Measurements from ENCODE around the gene ZNF138. TPM values are rescaled to one million over a fixed set of nuclear protein-coding genes. Genes with fewer than 3 reads are reported as not detected.

The ZNF138 gene
- total RNA-seq, 1 experiment from 2014 or later = 25.6 TPM

DNA sequence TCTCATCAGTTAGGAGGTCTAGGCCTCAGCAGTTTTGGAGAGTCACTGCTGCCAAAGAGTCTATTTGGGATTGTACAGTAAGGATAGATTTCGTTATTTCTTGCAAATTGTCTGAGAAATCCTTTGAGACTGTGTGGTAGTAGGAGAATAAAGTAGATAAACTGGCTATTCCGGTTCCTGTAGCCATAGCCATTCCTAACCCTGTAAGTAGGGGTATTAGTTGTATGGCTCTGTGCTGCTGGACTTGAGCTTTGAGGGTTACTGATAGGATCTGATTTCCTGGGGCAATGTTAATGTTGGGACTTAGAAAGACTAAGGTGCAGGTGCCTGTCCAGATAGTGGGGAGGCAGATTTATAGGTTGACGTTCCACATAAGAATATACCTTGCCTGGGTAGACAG, 36.1 kb upstream of the ZNF138 start:
- Histone ChIP-seq H2BK20ac (ENCODE audit: low read depth, low read length, poor library complexity, severe bottlenecking) (no peak overlapping the region), H3K9ac (ENCODE audit: extremely low read depth, insufficient read length, low read length) (no peak overlapping the region), H3K56ac (ENCODE audit: insufficient read length, low read depth, low read length) (no peak overlapping the region), H3K14ac (ENCODE audit: insufficient read depth, low read length) (no peak overlapping the region), H3K4ac (ENCODE audit: low read depth, low read length) (no peak overlapping the region), H3K18ac (ENCODE audit: insufficient read length, low read depth, low read length) (no peak overlapping the region), H3K27me3 (ENCODE audit: insufficient read depth, low read length) (no peaks in the 10 kb centered on the region), H4K91ac (ENCODE audit: insufficient read length, low read depth, low read length) (no peak overlapping the region), H4K5ac (ENCODE audit: insufficient read length, low read depth, low read length) (no peak overlapping the region), H2BK5ac (ENCODE audit: insufficient read length, low read length) (no peak overlapping the region), H2AK5ac (ENCODE audit: insufficient read length, low read length) (no peak overlapping the region), H2BK15ac (ENCODE audit: low read depth, low read length) (no peak overlapping the region), H4K8ac (replicated peaks; ENCODE audit: insufficient read length, low read depth, low read length) (no peak overlapping the region), H2BK120ac (ENCODE audit: low read depth, low read length, poor library complexity, severe bottlenecking) (no peak overlapping the region), H3K27ac (ENCODE audit: insufficient read length, low read depth, low read length) (no peak overlapping the region), H3K79me2 (ENCODE audit: insufficient read depth, low read length) (no peaks in the 10 kb centered on the region), H2AFZ (ENCODE audit: low read length) (no peak overlapping the region), H3K9me3 (ENCODE audit: control insufficient read depth, low read depth, low read length) (peaks cover 63% of the 10 kb centered on the region), H2BK12ac (ENCODE audit: insufficient read length, low read depth, low read length) (no peak overlapping the region), H3K4me1 (ENCODE audit: insufficient read depth, low read length) (no peaks in the 10 kb centered on the region), H3T11ph (ENCODE audit: low read length) (no peak overlapping the region), H3K79me1 (ENCODE audit: insufficient read depth, low read depth, low read length, poor library complexity, severe bottlenecking) (no peaks in the 10 kb centered on the region), H3K23me2 (ENCODE audit: insufficient read length, low read depth, low read length, poor library complexity, severe bottlenecking) (no peaks in the 10 kb centered on the region), H3K4me2 (ENCODE audit: insufficient read depth, insufficient read length, low read length) (no peak overlapping the region), H3K23ac (ENCODE audit: insufficient read length, low read depth, low read length) (no peak overlapping the region), H4K20me1 (ENCODE audit: control insufficient read depth, insufficient read depth, insufficient read length) (no peaks in the 10 kb centered on the region)
- peaks cover 0 to 6% (median 5%) of the 10 kb centered on the region in 3 experiments; a peak in 5 of 7 replicates for H3K36me3 Mint-ChIP-seq (ENCODE audit: insufficient read depth in 1 of 3, low read depth in 3 of 3)
- peaks cover 47 to 48% of the 10 kb centered on the region in 2 experiments for H3K9me3 Mint-ChIP-seq
- DNase-seq = no peak
- no peaks in the 10 kb centered on the region for H3K4me1 Mint-ChIP-seq
- H3K4me3 Mint-ChIP-seq = no peak overlapping the region
- no peak for TF ChIP-seq CTCF (conservative IDR thresholded peaks at IDR 0.05)
- no CpG with 5 or more reads among the region's 3 CpGs for WGBS (ENCODE audit: extremely low coverage, insufficient read length, low lambda C conversion rate)
- H3K27ac Mint-ChIP-seq = no peak overlapping the region
- no peaks in the 10 kb centered on the region; the same call in none of the 2 replicates for H3K27me3 Mint-ChIP-seq (ENCODE audit: low read depth)

Data from H9 (cell line).